ENCODE data around the gene VCX3B.
"Not testable (repeated sequence)": the region's sequence is repeated elsewhere in the genome, so short reads cannot be mapped to it uniquely, and the experiment has no call there.

GRCh38 chrX:8495036-8495435 is 30.4 kb downstream of the VCX3B start:
- not testable (repeated sequence) for TF ChIP-seq CTCF, POLR2A (IDR thresholded peaks at IDR 0.05)

Data from heart left ventricle (tissue), 13 donors.